Adrenal gland (tissue), 12 donors: ENCODE measurements around the gene EPHA5. TPM values are rescaled to one million over a fixed set of nuclear protein-coding genes. Genes with fewer than 3 reads are reported as not detected.

Experiments used
- DNase-seq, 7 donors: peaks; one replicate each; pipeline ENCODE4 v3.0.0-alpha.2; 2019 to 2020
- H3K27ac ChIP-seq, 5 donors: fragments of 200-600 bp; sonication (generic) in 4 of 5; 1 replicate in 3 of 5; 2 replicates in 2 of 5; pipeline versions ENCODE4 v1.5.1 to v1.8.0; 2016 to 2020; ENCODE audit warnings: mild to moderate bottlenecking in 1 of 5
- H3K27me3 ChIP-seq: fragments of 200-600 bp; 2 replicates; pipeline ENCODE4 v1.8.0; 2021
- H3K36me3 ChIP-seq, 2 donors: fragments of 200-600 bp; replicated peaks in 1 of 2; 1 replicate in 1 of 2; 2 replicates in 1 of 2; pipeline versions ENCODE4 v1.5.1 to v1.8.0; 2018 to 2022
- H3K4me1 ChIP-seq, 2 donors: fragments of 200-600 bp; replicated peaks in 1 of 2; 1 replicate in 1 of 2; 2 replicates in 1 of 2; pipeline versions ENCODE4 v1.5.1 to v1.8.0; 2018 to 2021
- H3K4me3 ChIP-seq, 4 donors: fragments of 200-600 bp; sonication (generic) in 3 of 4; one replicate each; pipeline ENCODE4 v1.5.1; 2016 to 2018
- H3K9me3 ChIP-seq, 3 donors: fragments of 200-600 bp; sonication (generic) in 1 of 3; replicated peaks in 1 of 3; 1 replicate in 2 of 3; 2 replicates in 1 of 3; pipeline versions ENCODE4 v1.5.1 to v1.8.0; 2016 to 2021
- POLR2A ChIP-seq, 2 donors: fragments of 450-650 bp; IDR thresholded peaks; one replicate each; pipeline ENCODE4 v1.6.1; 2017; ENCODE audit warnings: antibody characterized with exemption in 2 of 2, mild to moderate bottlenecking in 2 of 2, moderate library complexity in 1 of 2
- WGBS, 4 donors: extraction: QIAGEN DNeasy Blood & Tissue Kit in 2 of 4; methylation state at CpG; one replicate each; pipeline versions ENCODE4 v1.1.5 to v1.1.7; 2013 to 2017; 5-methylcytosine and 5-hydroxymethylcytosine counted together
- intact Hi-C, 2 donors: fragments of 100-400 bp; cut with DNase I; formaldehyde crosslinking; loops; one replicate each; pipeline versions ENCODE4 v1.14.1 to v1.15.0; 2022 to 2023
- polyA plus RNA-seq, 3 donors: library from polyadenylated mRNA; stranded (reverse); fragments of 200-250 nt in 2 of 3; fragments of 350-450 nt in 1 of 3; fragmentation: Illumina TruSeq in 1 of 3; extraction: RNeasy Lipid Tissue Mini Kit (QIAGEN cat#74804) in 1 of 3; gene quantifications; one replicate each; pipeline ENCODE4 v1.2.3, GENCODE V29; 2013 to 2014
- total RNA-seq, 9 donors: library from RNA; depleted of rRNA in 4 of 9; stranded (reverse); fragments of >200 nt in 4 of 9; fragments of 120-200 nt in 1 of 9; fragmentation: NEBNext Ultra II Directional in 1 of 9; extraction: Animal tissue kit (Norgen Biotek cat#: 25700) in 1 of 9; gene quantifications; one replicate each; pipeline versions ENCODE4 v1.1.0 to v1.2.4, GENCODE V29; 2013 to 2023
- TF ChIP-seq, protein P1 (sequence below), 6 experiments: fragments of 450-650 bp in 4 of 6; fragments of 200-600 bp in 2 of 6; sonication (generic) in 1 of 6; IDR thresholded peaks; 1 replicate in 5 of 6; 2 replicates in 1 of 6; pipeline versions ENCODE4 v1.5.1 to v1.8.0; 2016 to 2021; ENCODE audit warnings: antibody characterized with exemption in 6 of 6, mild to moderate bottlenecking in 2 of 6, moderate library complexity in 1 of 6
- donor health status: healthy with polysubstance abuse.
- donor health status: Bipolar disorder and iron deficiency.
- donor health status: DM: yes; HTN: yes; CAD: no.
- donor health status: DM: no; HTN: no; CAD: no.
- donor health status: DM: no; HTN: no; CAD: no.
- donor health status: DM: yes; HTN: yes; CAD: no.

Gene EPHA5
- total and polyA plus RNA-seq, 12 donors = 0.04 to 0.95 (median 0.22) TPM; not detected in 3

DNA sequence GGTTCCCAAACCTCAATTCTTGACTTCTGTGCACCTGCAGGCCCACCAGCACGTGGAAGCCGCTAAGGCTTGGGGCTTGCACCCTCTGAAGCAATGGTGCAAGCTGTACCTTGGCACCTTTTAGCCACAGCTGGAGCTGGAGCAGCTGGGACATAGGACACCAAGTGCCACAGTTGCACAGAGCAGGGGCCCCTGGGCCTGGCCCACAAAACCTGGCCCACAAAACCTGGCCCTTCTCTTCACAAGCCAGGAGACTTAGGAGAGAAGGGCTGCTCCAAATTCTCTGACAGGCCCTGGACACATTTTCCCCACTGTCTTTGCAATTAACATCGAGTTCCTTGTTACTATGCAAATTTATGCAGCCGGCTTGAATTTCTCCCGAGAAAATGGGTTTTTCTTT, 197.8 kb downstream of the EPHA5 start:
- TF ChIP-seq, protein P1, sequence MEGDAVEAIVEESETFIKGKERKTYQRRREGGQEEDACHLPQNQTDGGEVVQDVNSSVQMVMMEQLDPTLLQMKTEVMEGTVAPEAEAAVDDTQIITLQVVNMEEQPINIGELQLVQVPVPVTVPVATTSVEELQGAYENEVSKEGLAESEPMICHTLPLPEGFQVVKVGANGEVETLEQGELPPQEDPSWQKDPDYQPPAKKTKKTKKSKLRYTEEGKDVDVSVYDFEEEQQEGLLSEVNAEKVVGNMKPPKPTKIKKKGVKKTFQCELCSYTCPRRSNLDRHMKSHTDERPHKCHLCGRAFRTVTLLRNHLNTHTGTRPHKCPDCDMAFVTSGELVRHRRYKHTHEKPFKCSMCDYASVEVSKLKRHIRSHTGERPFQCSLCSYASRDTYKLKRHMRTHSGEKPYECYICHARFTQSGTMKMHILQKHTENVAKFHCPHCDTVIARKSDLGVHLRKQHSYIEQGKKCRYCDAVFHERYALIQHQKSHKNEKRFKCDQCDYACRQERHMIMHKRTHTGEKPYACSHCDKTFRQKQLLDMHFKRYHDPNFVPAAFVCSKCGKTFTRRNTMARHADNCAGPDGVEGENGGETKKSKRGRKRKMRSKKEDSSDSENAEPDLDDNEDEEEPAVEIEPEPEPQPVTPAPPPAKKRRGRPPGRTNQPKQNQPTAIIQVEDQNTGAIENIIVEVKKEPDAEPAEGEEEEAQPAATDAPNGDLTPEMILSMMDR (IDR thresholded peaks at IDR 0.05) = no peak
- TF ChIP-seq POLR2A (IDR thresholded peaks at IDR 0.05) = no peak
- H3K36me3 ChIP-seq = no peaks in the 10 kb centered on the region
- H3K4me3 ChIP-seq = no peak overlapping the region
- intact Hi-C loops = no loop called here
- no peaks in the 10 kb centered on the region for H3K4me1 ChIP-seq
- 74 to 83% (median 79%) methylated on average over 3 to 5 of the region's 5 CpGs for WGBS, 4 donors
- H3K27me3 ChIP-seq = no peaks in the 10 kb centered on the region
- H3K27ac ChIP-seq = no peak overlapping the region
- no peaks in the 10 kb centered on the region for H3K9me3 ChIP-seq
- DNase-seq = no peak

DNA sequence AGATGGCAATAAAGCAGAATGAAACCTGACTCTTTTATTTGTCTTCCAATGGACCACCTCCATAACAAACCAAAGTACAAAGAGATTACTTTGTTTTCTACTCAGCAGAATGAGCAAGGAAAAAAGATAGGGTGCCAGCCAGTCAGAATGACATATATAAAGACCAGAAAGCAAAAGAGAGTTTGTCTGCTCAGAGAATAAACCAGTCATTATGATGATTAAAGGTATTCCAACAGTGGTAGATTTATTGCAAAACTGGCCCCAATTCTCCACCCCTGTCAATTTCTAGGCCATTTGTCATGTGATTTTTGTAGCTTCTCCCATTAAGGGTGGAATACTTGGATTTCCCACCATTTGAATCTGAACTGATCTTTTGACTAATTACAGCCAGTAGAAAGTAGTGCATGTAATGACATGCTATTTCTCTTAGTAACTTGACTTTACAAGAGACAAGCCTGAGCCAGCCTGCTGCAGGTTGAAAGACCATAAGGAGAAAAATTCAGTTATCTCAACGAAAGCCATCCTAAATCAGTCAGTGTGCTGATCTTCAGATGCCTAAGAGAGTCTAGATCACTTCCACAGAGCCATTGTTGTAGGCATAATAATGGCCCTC, 203.1 kb downstream of the EPHA5 start:
- H3K4me3 ChIP-seq = no peak overlapping the region
- intact Hi-C loops = no loop called here
- H3K9me3 ChIP-seq = no peaks in the 10 kb centered on the region
- no peaks in the 10 kb centered on the region for H3K27me3 ChIP-seq
- H3K4me1 ChIP-seq = no peaks in the 10 kb centered on the region
- no peak for TF ChIP-seq POLR2A (IDR thresholded peaks at IDR 0.05)
- TF ChIP-seq, protein P1 (IDR thresholded peaks at IDR 0.05) = no peak
- H3K36me3 ChIP-seq = no peaks in the 10 kb centered on the region
- H3K27ac ChIP-seq = no peak overlapping the region
- no peak for DNase-seq
- 17 to 30% (median 20%) methylated on average over 1 of the region's 1 CpG for WGBS, 4 donors

DNA sequence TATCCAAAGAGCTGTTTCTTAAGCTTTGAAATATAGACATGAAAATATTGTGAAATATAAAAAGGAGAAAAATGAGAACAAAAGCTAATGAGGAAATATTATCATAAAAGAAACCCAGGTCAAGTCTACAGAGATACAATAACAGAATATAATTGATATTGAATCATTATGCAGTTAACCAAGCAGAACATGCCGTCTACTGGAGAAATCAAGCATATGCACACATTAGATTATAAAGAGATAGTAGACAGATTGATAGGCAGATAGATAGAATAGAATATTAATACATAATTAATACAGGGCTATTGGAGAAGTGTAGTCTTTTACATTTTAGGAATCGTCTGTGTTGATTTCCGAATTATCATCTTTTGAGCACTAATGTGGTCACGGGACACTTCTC, 208.5 kb downstream of the EPHA5 start:
- TF ChIP-seq, protein P1 (IDR thresholded peaks at IDR 0.05) = no peak
- TF ChIP-seq POLR2A (IDR thresholded peaks at IDR 0.05) = no peak
- WGBS, 4 donors = 73 to 80% (median 75%) methylated on average over 4 of the region's 4 CpGs

GRCh38 chr4:65457011-65457410, 213.3 kb downstream of the EPHA5 start:
- no peaks in the 10 kb centered on the region for H3K9me3 ChIP-seq
- H3K36me3 ChIP-seq = no peaks in the 10 kb centered on the region
- no peak for TF ChIP-seq POLR2A (IDR thresholded peaks at IDR 0.05)
- TF ChIP-seq, protein P1 (IDR thresholded peaks at IDR 0.05) = no peak
- no peak overlapping the region for H3K4me3 ChIP-seq
- intact Hi-C loops = no loop called here
- no peak for DNase-seq
- H3K27me3 ChIP-seq = no peaks in the 10 kb centered on the region
- H3K4me1 ChIP-seq = no peaks in the 10 kb centered on the region
- H3K27ac ChIP-seq = no peak overlapping the region
- WGBS, 4 donors = 63 to 69% (median 66%) methylated on average over 2 of the region's 2 CpGs

More for the DNA sequence above, 208.5 kb downstream of the EPHA5 start:
- Histone ChIP-seq H3K27ac (no peak overlapping the region), H3K27me3 (no peaks in the 10 kb centered on the region), H3K9me3 (no peaks in the 10 kb centered on the region), H3K4me3 (no peak overlapping the region), H3K36me3 (no peaks in the 10 kb centered on the region), H3K4me1 (no peaks in the 10 kb centered on the region)
- intact Hi-C loops = no loop called here
- DNase-seq = no peak
